ENCODE data around the gene POLR2H. TPM values are rescaled to one million over a fixed set of nuclear protein-coding genes. Genes with fewer than 3 reads are reported as not detected.

Gene POLR2H
- total and polyA plus RNA-seq, 10 of the 15 experiments (the other 5 are each of a cell fraction or from before 2014, with no cell fraction given), result 74.2 to 357 (median 143) TPM

DNA sequence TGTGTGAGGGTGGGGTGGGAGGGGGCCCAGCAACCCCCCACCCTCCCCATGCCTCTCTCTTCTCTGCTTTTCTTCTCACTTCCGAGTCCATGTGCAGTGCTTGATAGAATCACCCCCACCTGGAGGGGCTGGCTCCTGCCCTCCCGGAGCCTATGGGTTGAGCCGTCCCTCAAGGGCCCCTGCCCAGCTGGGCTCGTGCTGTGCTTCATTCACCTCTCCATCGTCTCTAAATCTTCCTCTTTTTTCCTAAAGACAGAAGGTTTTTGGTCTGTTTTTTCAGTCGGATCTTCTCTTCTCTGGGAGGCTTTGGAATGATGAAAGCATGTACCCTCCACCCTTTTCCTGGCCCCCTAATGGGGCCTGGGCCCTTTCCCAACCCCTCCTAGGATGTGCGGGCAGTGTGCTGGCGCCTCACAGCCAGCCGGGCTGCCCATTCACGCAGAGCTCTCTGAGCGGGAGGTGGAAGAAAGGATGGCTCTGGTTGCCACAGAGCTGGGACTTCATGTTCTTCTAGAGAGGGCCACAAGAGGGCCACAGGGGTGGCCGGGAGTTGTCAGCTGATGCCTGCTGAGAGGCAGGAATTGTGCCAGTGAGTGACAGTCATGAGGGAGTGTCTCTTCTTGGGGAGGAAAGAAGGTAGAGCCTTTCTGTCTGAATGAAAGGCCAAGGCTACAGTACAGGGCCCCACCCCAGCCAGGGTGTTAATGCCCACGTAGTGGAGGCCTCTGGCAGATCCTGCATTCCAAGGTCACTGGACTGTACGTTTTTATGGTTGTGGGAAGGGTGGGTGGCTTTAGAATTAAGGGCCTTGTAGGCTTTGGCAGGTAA lies 16.0 kb upstream of the POLR2H start (continued):
- TF ChIP-seq FOXK2 (IDR thresholded peaks at IDR 0.05), result no peak
- no peak for TF ChIP-seq ZBTB33 (IDR thresholded peaks at IDR 0.05)
- no peak for TF ChIP-seq RB1 (IDR thresholded peaks at IDR 0.05; ENCODE audit: borderline replicate concordance)

DNA sequence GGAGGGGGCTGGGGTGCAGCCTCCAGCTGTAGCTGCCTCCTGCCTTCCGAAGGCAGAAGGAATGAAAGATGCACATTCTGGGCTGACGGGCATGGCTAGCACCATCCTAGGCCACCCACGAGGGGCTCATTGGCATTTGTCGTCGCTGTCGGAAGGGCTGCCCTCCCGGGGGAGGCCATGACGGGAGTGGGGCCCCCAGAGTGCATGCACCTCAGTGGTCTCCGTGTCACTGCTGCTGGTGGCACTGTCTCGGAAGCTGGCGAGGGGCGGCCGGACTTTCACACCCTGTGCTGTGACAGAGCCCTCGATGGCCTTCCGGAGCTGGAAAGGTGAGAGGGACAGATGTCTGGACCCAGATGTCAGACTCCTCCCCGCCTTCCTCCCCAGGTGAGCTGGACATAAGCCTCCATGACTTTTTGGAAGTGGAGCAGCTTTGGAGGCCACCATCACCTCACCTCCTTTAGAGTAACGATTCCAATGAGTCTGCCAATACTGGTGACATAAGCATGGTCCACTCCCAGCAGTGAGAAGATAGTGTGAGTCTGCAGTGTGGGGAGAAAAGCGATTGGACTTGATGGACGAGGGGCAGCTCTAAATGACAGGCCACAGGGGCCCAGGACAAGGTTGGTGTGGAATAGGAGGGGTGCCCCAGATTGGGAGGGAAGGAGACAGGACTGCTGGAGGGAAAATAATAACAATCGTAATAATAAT lies 14.9 kb upstream of the POLR2H start:
- 77% methylated on average over 19 of the region's 20 CpGs for WGBS (ENCODE audit: insufficient coverage, insufficient replicate concordance, low lambda C conversion rate, missing lambda C conversion rate)
- Histone ChIP-seq H3K4me3 (no peak overlapping the region), H3K27ac (ENCODE audit: control insufficient read depth, insufficient read depth) (no peak overlapping the region), H3K36me3 (ENCODE audit: control insufficient read depth in 2 of 2, insufficient read depth in 2 of 2, low read length in 1 of 2) (no peaks in the 10 kb centered on the region), H3K4me2 (ENCODE audit: control insufficient read depth, insufficient read depth) (no peak overlapping the region), H3K9ac (ENCODE audit: control insufficient read depth, insufficient read depth, low read length) (no peak overlapping the region), H2AFZ (ENCODE audit: control insufficient read depth, low read depth, low read length) (no peak overlapping the region), H3K4me1 (ENCODE audit: control insufficient read depth, insufficient read depth, low read length) (no peaks in the 10 kb centered on the region), H4K20me1 (ENCODE audit: control insufficient read depth, insufficient read depth) (no peaks in the 10 kb centered on the region), H3K9me3 (replicated peaks; ENCODE audit: control insufficient read depth, insufficient read depth, low read length) (no peaks in the 10 kb centered on the region), H3K79me2 (ENCODE audit: control insufficient read depth, insufficient read depth, low read length) (no peaks in the 10 kb centered on the region), H3K27me3 (replicated peaks in 1 of 2; ENCODE audit: control insufficient read depth in 2 of 2, insufficient read depth in 2 of 2, low read length in 1 of 2) (no peaks in the 10 kb centered on the region)
- in situ Hi-C loops (cut with MboI), result no loop called here
- no TSS peak for BruUV-seq (replicated peaks)
- no peak for DNase-seq (ENCODE audit: low read depth, low spot score)
- intact Hi-C loops (cut with micrococcal nuclease; ENCODE audit: unreplicated experiment), result no loop called here
- ChIA-PET RAD21 (ENCODE audit: unreplicated experiment) (no interaction called here), POLR2A (no interaction called here), SMC1A (ENCODE audit: uncharacterized antibody, unreplicated experiment) (no interaction called here), CTCF (no interaction called here)
- no peak for FAIRE-seq
- ATAC-seq, result no peak
- TF ChIP-seq ZNF687 (IDR thresholded peaks at IDR 0.05) (no peak), CBFB (IDR thresholded peaks at IDR 0.05; ENCODE audit: low read depth) (no peak), YBX1 (IDR thresholded peaks at IDR 0.05) (no peak), TCF3 (IDR thresholded peaks at IDR 0.05; ENCODE audit: borderline replicate concordance, insufficient read depth, low read depth, low read length) (no peak), CHD1 (IDR thresholded peaks at IDR 0.05; ENCODE audit: low read depth, low read length) (no peak), RELA (IDR thresholded peaks at IDR 0.05; ENCODE audit: borderline replicate concordance, partially characterized antibody) (no peak), ZSCAN29 (IDR thresholded peaks at IDR 0.05) (no peak), TAF1 (IDR thresholded peaks at IDR 0.05; ENCODE audit: borderline replicate concordance, low read depth, low read length) (no peak), RFX5 (IDR thresholded peaks at IDR 0.05; ENCODE audit: low read depth, low read length) (no peak), JUNB (IDR thresholded peaks at IDR 0.05) (no peak), NBN (IDR thresholded peaks at IDR 0.05) (no peak), IRF4 (IDR thresholded peaks at IDR 0.05; ENCODE audit: low read depth, low read length) (no peak), IKZF2 (IDR thresholded peaks at IDR 0.05) (no peak), PML (IDR thresholded peaks at IDR 0.05; ENCODE audit: low read length) (no peak)

All from GM12878 (cell line).